HL-60 (cell line): Measurements from ENCODE around the gene LORICRIN.

Experiments
- DNase-seq, 2 experiments: peaks; one replicate each; pipeline ENCODE4 v3.0.0-alpha.2; 2010 to 2020; ENCODE audit warnings: low read depth in 1 of 2, low spot score in 1 of 2
- H3K27ac ChIP-seq: fragments of 250-450 bp; sonication (Bioruptor Pico); replicated peaks from 2 replicates; pipeline ENCODE4 v1.5.1; 2020; ENCODE audit warnings: mild to moderate bottlenecking, moderate library complexity
- H3K27me3 ChIP-seq: fragments of 250-450 bp; sonication (Bioruptor Pico); 2 replicates; pipeline ENCODE4 v1.5.1; 2021; ENCODE audit warnings: mild to moderate bottlenecking, moderate library complexity; ENCODE audit not compliant: insufficient read depth, poor library complexity, severe bottlenecking
- H3K4me3 ChIP-seq: replicated peaks from 2 replicates; pipeline ENCODE4 v1.5.1; 2011; ENCODE audit warnings: mild to moderate bottlenecking, control low read depth, low read length; ENCODE audit not compliant: insufficient read depth
- CTCF ChIP-seq: IDR thresholded peaks from one replicate; pipeline ENCODE4 v1.5.1; 2011; ENCODE audit warnings: low read length, control low read depth, inconsistent platforms; ENCODE audit not compliant: insufficient read depth
- GABPA ChIP-seq: IDR thresholded peaks from 2 replicates; pipeline ENCODE4 v1.6.1; 2012; ENCODE audit warnings: low read depth
- POLR2AphosphoS5 ChIP-seq: IDR thresholded peaks from 2 replicates; pipeline ENCODE4 v1.6.1; 2012; ENCODE audit warnings: low read depth
- REST ChIP-seq: IDR thresholded peaks from 2 replicates; pipeline ENCODE4 v1.6.1; 2012; ENCODE audit warnings: low read depth; ENCODE audit not compliant: insufficient replicate concordance
- SPI1 ChIP-seq: IDR thresholded peaks from 2 replicates; pipeline ENCODE4 v1.6.1; 2012; ENCODE audit warnings: low read depth, mild to moderate bottlenecking, borderline replicate concordance

Gene LORICRIN

GRCh38 chr1:153253076-153253475 lies 6.4 kb upstream of the LORICRIN start:
- TF ChIP-seq REST: no peak
- no peak for TF ChIP-seq POLR2AphosphoS5
- no peak for TF ChIP-seq CTCF
- no peak for TF ChIP-seq GABPA
- no peak for TF ChIP-seq SPI1
- Histone ChIP-seq H3K27me3 (peaks cover 9% of the 10 kb centered on the region), H3K27ac (no peak overlapping the region), H3K4me3 (no peak overlapping the region)
- DNase-seq: no peak

GRCh38 chr1:153253693-153254092 lies 5.8 kb upstream of the LORICRIN start:
- TF ChIP-seq SPI1: no peak
- TF ChIP-seq POLR2AphosphoS5: no peak
- TF ChIP-seq CTCF: no peak
- no peak for TF ChIP-seq GABPA
- TF ChIP-seq REST: no peak
- Histone ChIP-seq H3K4me3 (no peak overlapping the region), H3K27ac (no peak overlapping the region), H3K27me3 (peaks cover 9% of the 10 kb centered on the region)
- no peak for DNase-seq

- 0 out of 2 replicates have a peak overlapping the region, but pooled peaks have one; percentile 2 for H3K4me3 ChIP-seq
- no peak for TF ChIP-seq GABPA
- TF ChIP-seq CTCF: no peak
- no peak for TF ChIP-seq SPI1
- TF ChIP-seq REST: no peak
- TF ChIP-seq POLR2AphosphoS5: no peak
- peak in 1 of 2 experiments; percentile 6 for DNase-seq
- H3K27me3 ChIP-seq: peaks cover 57% of the 10 kb centered on the region
- H3K27ac ChIP-seq: no peak overlapping the region
Measured at GRCh38 chr1:153260585-153261280, 1.2 kb downstream of the LORICRIN start.
